Activated T-cell treated with anti-CD3 and anti-CD28 coated beads, Interleukin-2, amount 50 U/mL, for 24 hours (primary cell): ENCODE results near the gene PRAMEF17.
"Not testable (repeated sequence)": the region's sequence is repeated elsewhere in the genome, so short reads cannot be mapped to it uniquely, and the experiment has no call there.

Experiments used
- DNase-seq: peaks from one replicate; pipeline ENCODE4 v3.0.0-alpha.2; 2020
- H3K27ac Mint-ChIP-seq: 2 replicates; pipeline ENCODE4 v1.8.0; 2020; ENCODE audit warnings: mild to moderate bottlenecking, mixed read lengths
- H3K27me3 Mint-ChIP-seq: 2 replicates; pipeline ENCODE4 v1.8.0; 2020; ENCODE audit warnings: mixed read lengths
- H3K36me3 Mint-ChIP-seq: 2 replicates; pipeline ENCODE4 v1.8.0; 2020; ENCODE audit warnings: low read depth, mixed read lengths
- H3K4me1 Mint-ChIP-seq: 2 replicates; pipeline ENCODE4 v1.8.0; 2020; ENCODE audit warnings: low read depth, mixed read lengths
- H3K4me3 Mint-ChIP-seq: 2 replicates; pipeline ENCODE4 v1.8.0; 2020; ENCODE audit warnings: mild to moderate bottlenecking, moderate library complexity, mixed read lengths
- H3K9me3 Mint-ChIP-seq: 2 replicates; pipeline ENCODE4 v1.8.0; 2020; ENCODE audit warnings: mixed read lengths

Gene PRAMEF17

DNA sequence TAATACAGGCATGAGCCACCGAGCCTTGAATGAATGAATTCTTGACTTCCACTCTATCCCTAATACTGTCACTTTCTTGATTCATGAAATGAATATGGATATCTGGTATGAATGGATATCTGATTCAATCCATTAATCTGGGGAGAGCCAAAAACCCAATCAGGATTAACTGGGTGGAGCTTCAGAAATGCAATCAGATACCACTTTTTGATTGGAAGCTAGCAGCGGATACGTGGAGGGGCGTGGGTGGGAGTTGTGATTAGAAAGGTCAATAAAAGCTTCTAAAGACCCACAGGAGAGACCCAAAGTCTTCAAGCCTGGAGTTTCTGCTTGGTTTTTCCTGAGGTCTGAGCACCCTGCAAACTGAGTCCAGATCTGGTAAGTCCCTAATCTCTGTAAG is 20.7 kb downstream of the PRAMEF17 start, which contains the start of gene PRAMEF20:
Gene PRAMEF20 (plus strand): TSS at position 301 of the 400 bp plus-strand sequence. CDS start 5,905 bp downstream, outside the sequence.
- H3K36me3 Mint-ChIP-seq, H3K9me3 Mint-ChIP-seq, H3K27ac Mint-ChIP-seq, DNase-seq, H3K4me3 Mint-ChIP-seq, H3K27me3 Mint-ChIP-seq, H3K4me1 Mint-ChIP-seq: not testable (repeated sequence)

GRCh38 chr1:13430495-13430894 is 41.1 kb downstream of the PRAMEF17 start:
- Mint-ChIP-seq H3K27ac (no peak overlapping the region), H3K36me3 (no peaks in the 10 kb centered on the region), H3K27me3 (peaks cover 9% of the 10 kb centered on the region), H3K4me3 (no peak overlapping the region), H3K4me1 (no peaks in the 10 kb centered on the region), H3K9me3 (peaks cover 3% of the 10 kb centered on the region)
- DNase-seq, result no peak

DNA sequence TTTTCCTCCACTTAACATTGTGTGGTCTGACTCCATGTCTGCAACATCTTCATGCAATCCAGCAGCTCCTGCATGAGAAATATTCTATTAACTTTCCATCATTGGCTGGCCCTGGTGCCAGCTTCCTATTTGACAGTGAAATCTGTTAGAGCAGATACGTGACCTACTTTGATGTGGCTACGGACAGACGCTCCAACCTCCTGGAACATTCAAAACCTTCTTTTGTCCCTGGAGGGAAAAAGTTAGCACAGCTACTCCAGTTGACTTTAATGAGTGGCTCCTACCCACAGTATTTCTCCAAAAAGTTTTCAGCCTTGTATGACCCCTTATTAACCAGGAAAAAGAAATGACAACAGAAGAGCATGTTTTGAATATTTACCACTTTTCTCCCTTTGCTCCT is 42.8 kb downstream of the PRAMEF17 start:
- Mint-ChIP-seq H3K4me1 (no peaks in the 10 kb centered on the region), H3K27ac (no peak overlapping the region), H3K36me3 (no peaks in the 10 kb centered on the region), H3K4me3 (no peak overlapping the region), H3K27me3 (peaks cover 16% of the 10 kb centered on the region), H3K9me3 (peaks cover 3% of the 10 kb centered on the region)
- no peak for DNase-seq

DNA sequence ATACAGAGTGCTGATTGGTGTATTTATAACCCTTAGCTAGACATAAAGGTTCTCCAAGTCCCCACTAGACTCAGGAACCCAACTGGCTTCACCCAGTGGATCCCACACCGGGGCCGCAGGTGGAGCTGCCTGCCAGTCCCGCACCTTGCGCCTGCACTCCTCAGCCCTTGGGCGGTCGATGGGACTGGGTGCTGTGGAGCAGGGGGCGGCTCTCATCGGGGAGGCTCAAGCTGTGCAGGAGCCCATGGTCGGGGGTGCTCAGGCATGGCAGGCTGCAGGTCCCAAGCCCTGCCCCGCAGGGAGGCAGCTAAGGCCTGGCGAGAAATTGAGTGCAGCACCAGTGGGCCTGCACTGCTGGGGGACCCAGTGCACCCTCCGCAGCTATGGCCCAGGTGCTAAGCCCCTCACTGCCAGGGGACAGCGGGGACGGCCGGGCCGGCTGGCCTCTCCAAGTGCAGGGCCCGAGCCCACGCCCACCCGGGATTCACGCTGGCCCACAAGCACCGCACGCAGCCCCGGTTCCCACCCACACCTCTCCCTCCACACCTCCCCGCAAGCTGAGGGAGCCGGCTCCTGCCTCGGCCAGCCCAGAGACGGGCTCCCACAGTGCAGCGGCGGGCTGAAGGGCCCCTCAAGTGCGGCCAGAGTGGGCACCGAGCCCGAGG is 44.4 kb downstream of the PRAMEF17 start:
- H3K4me3 Mint-ChIP-seq, H3K9me3 Mint-ChIP-seq, H3K27ac Mint-ChIP-seq, DNase-seq, H3K4me1 Mint-ChIP-seq, H3K36me3 Mint-ChIP-seq: not testable (repeated sequence)
- H3K27me3 Mint-ChIP-seq, result peaks cover 16% of the 10 kb centered on the region

DNA sequence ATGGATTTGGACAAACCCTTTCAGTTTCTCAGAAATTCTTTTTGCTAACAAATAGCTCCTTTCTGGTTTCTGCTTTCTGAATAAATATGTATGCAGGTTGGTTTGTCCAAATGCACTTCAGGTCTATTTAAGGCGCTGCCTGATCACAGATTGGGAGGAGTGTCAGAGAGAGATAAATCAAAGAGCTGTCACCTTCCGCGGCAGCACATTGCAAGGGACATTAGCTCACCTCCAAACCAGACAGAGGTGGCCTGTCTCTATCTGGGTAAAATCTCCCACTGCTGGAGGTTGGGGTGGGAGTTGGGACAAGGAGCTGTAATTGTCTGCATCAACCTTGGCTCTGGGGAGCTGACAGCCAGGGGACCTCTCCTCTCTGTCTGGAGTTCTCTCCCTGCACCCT is 46.0 kb downstream of the PRAMEF17 start:
- H3K4me1 Mint-ChIP-seq, result no peaks in the 10 kb centered on the region
- no peaks in the 10 kb centered on the region for H3K36me3 Mint-ChIP-seq
- H3K27ac Mint-ChIP-seq, result no peak overlapping the region
- DNase-seq, result no peak
- H3K4me3 Mint-ChIP-seq, result no peak overlapping the region
- H3K27me3 Mint-ChIP-seq, result peaks cover 16% of the 10 kb centered on the region
- peaks cover 3% of the 10 kb centered on the region for H3K9me3 Mint-ChIP-seq

DNA sequence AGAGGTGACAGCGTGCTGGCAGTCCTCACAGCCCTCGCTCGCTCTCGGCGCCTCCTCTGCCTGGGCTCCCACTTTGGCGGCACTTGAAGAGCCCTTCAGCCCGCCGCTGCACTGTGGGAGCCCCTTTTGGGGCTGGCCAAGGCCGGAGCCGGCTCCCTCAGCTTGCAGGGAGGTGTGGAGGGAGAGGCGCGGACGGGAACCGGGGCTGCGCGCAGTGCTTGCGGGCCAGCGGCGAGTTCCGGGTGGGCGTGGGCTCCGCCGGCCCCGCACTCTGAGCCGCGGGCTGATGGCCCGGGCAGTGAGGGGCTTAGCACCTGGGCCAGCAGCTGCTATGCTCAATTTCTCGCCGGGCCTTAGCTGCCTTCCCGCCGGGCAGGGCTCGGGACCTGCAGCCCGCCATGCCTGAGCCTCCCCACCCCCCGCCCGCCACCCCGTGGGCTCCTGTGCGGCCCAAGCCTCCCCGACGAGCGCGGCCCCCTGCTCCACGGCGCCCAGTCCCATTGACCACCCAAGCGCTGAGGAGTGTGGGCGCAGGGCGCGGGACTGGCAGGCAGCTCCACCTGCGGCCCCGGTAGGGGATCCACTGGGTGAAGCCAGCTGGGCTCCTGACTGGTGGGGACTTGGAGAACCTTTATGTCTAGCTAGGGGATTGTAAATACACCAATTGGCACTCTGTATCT is 49.8 kb downstream of the PRAMEF17 start:
- H3K27me3 Mint-ChIP-seq, result peaks cover 12% of the 10 kb centered on the region
- not testable (repeated sequence) for H3K4me3 Mint-ChIP-seq, H3K4me1 Mint-ChIP-seq, H3K9me3 Mint-ChIP-seq, H3K36me3 Mint-ChIP-seq, DNase-seq, H3K27ac Mint-ChIP-seq
